ENCODE measurements around the gene TAF1D.

Gene TAF1D

DNA sequence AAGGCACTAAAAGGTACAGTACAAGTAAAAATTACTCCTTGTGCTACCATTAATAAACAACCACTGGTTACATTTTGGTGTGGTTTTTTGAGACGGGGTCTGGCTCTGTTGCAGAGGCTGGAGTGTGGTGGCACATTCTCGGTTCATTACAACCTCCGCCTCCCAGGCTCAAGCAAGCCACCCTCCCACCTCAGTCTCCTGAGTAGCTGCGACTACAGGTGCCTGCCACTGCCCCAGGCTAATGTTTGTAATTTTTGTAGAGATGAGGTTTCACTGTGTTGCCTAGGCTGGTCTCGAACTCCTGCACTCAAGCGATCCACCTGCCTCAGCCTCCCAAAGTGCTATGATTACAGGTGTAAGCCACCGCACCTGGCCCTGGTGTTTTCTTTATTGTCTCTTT is 20.8 kb downstream of the TAF1D start:
- DNase-seq (ENCODE audit: low read depth, low spot score), result no peak

DNA sequence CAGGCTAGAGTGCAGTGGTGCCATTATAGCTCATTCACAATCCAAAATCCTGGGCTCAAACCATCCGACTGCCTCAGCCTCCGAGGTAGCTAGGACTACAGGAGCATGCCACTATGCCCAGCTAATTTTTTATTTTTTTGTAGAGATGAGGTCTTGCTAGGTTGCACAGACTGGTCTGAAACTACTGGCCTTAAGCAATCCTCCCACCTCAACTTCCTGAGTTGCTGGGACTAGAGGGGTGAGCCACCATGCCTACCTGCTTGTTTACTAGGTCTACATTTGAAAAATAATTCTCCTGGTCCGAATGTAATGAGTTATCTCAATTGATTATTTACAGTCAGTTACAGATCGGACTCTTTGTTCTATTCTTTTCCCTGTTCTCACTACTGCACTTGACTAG is 22.0 kb downstream of the TAF1D start:
- no peak for DNase-seq (ENCODE audit: low read depth, low spot score)

- DNase-seq (ENCODE audit: low read depth, low spot score), result no peak
Measured at GRCh38 chr11:93718057-93718563, 23.2 kb downstream of the TAF1D start.

GRCh38 chr11:93717501-93717900 is 23.8 kb downstream of the TAF1D start:
- no peak for DNase-seq (ENCODE audit: low read depth, low spot score)

GRCh38 chr11:93715797-93716396 is 25.4 kb downstream of the TAF1D start:
- no peak for DNase-seq (ENCODE audit: low read depth, low spot score)

DNA sequence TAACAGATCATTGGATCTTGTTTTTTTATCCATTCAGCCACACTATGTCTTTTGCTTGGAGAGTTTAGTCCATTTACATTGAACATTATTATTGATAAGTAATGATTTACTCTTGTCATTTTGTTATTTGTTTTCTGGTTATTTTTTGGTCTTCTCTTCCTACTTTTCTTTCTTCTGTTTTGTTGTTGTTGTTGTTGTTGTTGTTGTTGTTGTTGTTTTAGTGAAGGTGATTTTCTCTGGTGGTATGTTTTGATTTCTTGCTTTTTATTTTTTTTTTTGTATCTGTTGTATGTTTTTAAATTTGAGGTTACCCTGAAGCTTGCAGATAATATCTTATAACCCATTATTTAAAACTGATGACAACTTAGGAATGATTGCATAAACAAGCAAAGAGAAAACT is 28.6 kb downstream of the TAF1D start:
- DNase-seq (ENCODE audit: low read depth, low spot score), result no peak

DNA sequence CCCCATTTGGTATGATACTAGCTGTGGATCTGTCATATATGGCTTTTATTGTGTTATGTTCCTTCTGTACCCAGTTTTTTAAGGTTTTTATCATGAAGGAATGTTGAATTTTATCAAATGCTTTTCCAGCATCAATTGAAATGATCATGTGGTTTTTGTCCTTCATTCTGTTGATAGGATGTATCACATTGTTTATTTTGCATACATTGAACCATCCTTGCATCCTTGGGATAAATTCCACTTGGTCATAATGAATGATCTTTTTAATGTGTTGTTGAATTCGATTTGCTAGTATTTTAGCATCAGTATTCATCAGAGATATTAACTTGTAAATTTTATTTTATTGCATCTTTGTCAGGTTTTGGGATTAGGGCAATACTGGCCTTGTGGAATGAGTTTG is 31.1 kb downstream of the TAF1D start:
- DNase-seq (ENCODE audit: low read depth, low spot score), result no peak

DNA sequence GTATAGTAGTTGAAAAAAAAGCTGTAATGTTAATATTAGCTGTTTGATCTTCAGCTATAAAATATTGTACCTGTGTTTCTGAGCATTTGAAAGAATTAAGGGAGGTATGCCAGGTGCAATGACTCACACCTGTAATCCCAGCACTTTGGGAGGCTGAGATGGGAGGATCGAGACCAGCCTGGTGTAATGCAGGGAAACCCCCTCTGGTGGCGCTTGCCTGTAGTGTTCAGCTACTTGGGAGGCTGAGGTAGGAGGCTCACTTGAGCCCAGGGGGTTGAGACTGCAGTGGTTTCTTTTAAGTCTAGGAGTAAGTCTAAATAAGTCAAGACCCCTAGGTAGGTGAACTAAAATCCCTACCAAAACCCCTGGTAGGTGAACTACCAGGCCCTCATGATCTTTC is 37.1 kb downstream of the TAF1D start:
- no peak for DNase-seq (ENCODE audit: low read depth, low spot score)

GRCh38 chr11:93700830-93701229 is 40.5 kb downstream of the TAF1D start:
- no peak for DNase-seq (ENCODE audit: low read depth, low spot score)

GRCh38 chr11:93697611-93698010 is 43.7 kb downstream of the TAF1D start:
- no peak for DNase-seq (ENCODE audit: low read depth, low spot score)

DNA sequence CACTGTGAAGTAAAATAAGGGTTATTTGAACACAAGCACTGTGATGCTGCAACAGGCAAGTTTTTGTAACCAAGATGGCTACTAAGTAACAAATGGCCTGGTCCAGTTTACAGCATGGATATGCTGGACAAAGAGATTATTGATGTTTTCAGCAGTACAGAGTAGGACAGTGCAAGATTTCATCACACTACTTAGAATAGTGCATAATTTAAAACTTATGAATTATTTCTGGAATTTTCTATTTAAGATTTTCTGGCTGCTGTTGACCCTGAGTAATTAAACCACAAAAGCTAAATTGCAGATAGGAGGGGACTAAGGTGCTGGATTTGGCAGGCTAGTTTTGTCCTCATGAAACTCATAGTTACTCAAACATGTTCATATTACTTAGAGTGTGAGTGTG is 46.7 kb downstream of the TAF1D start:
- DNase-seq (ENCODE audit: low read depth, low spot score), result no peak

DNA sequence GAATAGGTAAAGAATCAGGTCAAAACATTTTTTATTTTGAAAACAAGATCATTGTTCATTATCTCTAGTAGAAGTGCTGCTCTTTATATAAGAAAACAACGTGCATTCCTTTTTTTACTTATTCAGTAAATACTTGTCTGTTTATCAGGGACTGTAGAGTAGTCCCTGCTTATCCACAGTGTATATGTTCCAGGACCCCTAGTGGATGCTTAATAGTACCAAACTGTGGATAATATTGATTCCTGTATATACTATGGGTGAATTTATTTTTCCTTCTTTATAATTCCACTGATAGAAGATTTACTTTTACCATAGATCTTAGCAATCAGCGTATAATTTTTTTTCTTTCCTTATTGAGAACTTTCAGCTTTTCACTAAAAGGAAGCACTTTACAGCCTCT is 47.2 kb downstream of the TAF1D start:
- no peak for DNase-seq (ENCODE audit: low read depth, low spot score)

- no peak for DNase-seq (ENCODE audit: low read depth, low spot score)
Measured at GRCh38 chr11:93689240-93689639, 52.1 kb downstream of the TAF1D start.

GRCh38 chr11:93686812-93687211 is 54.5 kb downstream of the TAF1D start:
- no peak for DNase-seq (ENCODE audit: low read depth, low spot score)

DNA sequence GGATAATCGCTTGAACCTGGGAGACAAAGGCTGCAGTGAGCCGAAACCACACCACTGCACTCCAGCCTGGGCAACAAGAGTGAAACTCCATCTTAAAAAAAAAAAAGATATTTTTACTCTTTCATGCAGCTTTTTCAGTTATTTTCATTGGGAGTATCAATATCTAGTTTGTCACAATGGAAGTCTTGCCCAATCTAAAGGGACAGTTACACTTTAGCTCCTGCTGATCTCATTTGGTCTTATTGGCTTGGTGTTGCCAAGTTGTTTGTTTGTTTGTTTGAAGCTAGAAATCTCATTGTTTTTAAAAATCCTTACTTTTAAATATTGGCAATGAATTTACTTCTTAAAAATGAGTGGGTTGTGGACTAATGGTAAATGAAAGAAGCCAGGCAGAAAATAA is 55.1 kb downstream of the TAF1D start:
- DNase-seq (ENCODE audit: low read depth, low spot score), result no peak

Measured in brain pericyte (primary cell).